Kidney capillary endothelial cell (primary cell): ENCODE results near the gene ZDHHC19.
"Not testable (repeated sequence)": the region's sequence is repeated elsewhere in the genome, so short reads cannot be mapped to it uniquely, and the experiment has no call there.

ENCODE experiments used
- DNase-seq: peaks from one replicate; pipeline ENCODE4 v3.0.0-alpha.2; 2018; ENCODE audit warnings: low spot score

The ZDHHC19 gene

GRCh38 chr3:196210673-196211556, at the start of gene ZDHHC19:
TSS of gene ZDHHC19 (minus strand) at chr3:196211400. CDS start at chr3:196211315, 85 bp downstream.
- no peak for DNase-seq

DNA sequence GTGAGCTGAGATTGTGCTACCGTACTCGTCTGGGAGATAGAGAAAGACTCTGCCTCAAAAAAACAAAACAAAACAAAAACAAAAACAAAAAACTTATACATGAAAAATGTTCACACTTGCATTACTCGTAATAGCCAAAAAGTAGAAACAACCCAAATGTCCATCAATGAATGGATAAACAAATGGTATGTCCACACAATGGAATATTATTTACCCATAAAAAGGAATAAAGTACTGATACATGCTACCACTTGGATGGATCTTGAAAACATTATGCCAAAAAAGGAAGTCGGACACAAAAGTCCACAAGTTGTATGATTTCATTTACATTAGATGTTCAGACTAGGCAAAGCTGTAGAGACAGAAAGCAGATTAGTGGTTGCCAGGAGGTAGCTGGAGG, 49.6 kb upstream of the ZDHHC19 start:
- DNase-seq = no peak

DNA sequence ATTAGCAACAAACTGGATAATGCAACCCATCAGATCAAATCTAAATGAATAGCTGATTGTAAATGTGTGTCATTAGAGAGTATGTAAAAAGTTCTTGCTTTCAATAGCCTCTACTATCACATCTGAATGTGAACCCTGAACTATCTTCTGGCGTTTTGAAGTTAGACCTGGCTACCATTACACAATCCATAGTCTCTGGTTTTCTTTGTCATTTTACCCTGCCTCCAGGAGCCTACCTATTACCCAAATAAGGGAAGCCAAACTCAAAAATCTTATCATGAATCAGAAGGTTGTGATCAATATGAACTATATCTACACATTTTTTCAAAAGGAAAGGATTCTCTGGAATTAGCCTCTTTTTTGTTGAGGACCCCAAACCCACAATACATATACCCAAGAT, 44.6 kb upstream of the ZDHHC19 start:
- no peak for DNase-seq

- no peak for DNase-seq
Observed at GRCh38 chr3:196254376-196255283, 43.4 kb upstream of the ZDHHC19 start.

DNA sequence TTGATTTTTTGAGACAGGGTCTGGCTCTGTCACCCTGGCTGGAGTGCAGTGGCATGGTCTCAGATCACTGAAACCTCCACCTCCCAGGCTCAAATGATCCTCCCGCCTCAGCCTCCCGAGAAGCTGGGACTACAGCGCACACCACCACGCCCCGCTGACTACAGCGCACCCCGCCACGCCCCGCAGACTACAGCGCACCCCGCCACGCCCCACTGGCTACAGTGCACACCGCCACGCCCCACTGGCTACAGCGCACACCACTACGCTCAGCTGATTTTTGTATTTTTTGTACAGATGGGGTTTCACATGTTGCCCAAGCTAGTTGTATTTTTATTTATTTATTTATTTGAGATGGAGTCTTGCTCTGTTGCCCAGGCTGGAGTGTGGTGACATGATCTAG, 40.7 kb upstream of the ZDHHC19 start:
- DNase-seq = no peak

- DNase-seq = no peak
Observed at GRCh38 chr3:196246612-196247308, 35.6 kb upstream of the ZDHHC19 start.

DNA sequence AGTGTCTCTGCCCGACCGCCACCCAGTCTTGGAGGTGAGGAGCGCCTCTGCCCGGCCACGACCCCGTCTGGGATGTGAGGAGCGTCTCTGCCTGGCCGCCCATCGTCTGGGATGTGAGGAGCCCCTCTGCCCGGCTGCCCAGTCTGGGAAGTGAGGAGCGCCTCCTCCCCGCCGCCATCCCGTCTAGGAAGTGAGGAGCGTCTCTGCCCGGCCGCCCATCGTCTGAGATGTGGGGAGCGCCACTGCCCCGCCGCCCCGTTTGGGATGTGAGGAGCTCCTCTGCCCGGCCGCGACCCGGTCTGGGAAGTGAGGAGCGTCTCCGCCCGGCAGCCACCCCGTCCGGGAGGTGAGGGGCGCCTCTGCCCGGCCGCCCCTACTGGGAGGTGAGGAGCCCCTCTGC, 33.0 kb upstream of the ZDHHC19 start:
- not testable (repeated sequence) for DNase-seq

DNA sequence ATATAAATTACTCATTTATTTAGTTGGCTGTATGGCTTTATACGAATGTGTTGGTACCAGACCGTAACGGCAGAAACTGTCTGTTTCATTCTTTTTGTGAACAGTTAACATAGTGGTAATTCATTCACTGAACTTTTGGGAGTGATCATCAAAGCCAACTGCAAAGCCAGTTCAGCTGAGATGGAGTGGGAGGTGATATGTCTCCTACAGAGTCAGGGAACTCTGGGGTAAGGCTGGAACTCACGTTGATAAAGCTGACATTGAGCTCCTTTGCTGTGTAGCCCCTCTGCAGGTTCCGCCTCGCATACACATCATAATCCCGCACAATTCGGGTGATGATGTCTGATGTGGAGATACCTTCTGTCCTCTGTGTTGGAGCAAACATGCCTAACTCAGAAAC, 30.5 kb upstream of the ZDHHC19 start:
- DNase-seq = no peak

DNA sequence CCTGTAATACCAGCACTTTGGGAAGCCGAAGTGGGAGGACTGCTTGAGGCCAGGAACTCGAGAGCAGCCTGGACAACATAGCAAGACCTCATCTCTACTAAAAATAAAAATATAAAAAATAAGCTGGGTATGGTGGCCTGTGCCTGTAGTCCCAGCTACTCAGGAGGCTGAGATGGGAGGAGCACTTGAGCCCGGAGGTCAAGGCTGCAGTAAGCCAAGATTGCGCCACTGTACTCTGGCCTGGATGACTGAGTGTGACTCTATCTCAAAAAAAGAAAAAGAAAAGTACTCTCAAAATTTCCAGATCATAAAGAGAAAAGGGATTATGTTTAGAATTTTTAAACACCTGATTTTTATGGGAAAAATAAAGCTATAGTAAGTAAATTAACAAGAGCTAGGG, 29.2 kb upstream of the ZDHHC19 start:
- DNase-seq = no peak

- DNase-seq = no peak
Observed at GRCh38 chr3:196238612-196239560, 27.7 kb upstream of the ZDHHC19 start.

DNA sequence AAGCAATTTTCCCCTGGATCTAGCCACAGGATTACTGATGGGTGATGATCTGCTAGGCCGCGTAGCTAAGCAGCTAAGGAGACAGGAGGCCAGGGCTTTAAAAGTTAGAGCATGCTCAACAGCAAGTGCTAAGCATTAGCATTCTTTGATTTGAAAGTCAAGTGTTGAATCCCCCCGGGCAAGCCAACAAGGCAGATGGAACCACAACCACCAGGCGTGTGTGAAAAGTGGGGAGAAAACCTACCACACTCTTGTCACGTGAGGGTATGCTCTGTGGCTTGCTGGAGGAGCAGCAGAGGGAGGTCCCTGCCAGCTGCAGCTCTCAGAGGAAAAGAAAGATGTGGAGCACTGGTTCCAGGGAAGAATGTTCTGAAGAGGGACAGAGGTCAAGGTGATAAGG, 26.0 kb upstream of the ZDHHC19 start:
- no peak for DNase-seq

DNA sequence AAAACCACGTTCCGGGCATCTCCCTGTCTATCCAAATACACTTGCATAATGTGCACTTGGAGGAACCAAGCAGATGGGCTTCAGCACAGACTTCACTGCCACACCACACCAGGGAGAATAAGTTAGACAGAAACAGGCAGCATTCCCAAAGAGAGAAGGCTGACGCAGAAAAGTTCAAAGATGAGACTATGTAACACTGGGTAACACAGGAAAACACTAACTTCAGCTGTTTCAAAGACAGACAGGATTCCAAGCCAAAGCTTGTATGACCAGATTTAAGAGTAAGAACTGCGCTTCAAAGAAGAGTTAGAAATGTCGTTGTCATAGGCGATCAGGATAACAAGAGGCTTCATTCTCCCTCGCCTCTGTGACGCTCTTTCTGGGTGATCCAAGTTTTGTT, 25.0 kb upstream of the ZDHHC19 start:
- DNase-seq = no peak

DNA sequence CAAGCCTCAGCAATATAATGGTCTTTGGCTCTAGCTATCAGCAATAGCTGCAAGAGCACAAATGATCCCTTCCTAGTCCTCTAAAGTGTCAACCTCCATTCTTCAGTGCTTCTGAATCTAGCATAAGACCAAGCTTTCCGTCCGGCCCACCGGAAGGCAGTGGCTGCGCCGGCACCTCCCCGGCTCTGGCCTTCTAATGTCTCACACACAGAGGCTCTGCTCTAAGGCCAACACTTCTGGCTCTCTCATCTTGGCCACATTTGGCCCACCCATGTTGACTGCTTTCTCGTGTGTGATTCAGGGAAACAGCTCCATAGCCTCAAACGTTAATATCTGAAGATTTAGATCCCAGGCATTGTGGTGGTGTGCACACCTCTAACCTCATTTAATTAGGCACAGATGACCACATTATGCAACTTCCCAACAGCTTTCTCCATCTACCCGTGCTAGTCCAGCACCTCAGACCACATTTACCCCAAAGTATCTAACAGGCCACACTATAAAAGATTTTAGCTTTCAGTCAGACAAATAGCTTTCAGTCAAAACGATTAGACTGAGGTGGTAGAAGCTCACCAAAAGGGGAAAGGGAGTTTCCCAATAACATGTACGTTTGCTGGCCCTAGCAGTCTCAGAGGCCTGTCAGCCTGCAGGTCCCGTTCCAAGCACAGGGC, 24.4 kb upstream of the ZDHHC19 start:
- no peak for DNase-seq

GRCh38 chr3:196232882-196233251, 21.7 kb upstream of the ZDHHC19 start:
- no peak for DNase-seq

- no peak for DNase-seq
Observed at GRCh38 chr3:196232154-196232881, 21.1 kb upstream of the ZDHHC19 start.

- no peak for DNase-seq
Observed at GRCh38 chr3:196227629-196228493, 16.7 kb upstream of the ZDHHC19 start.

- DNase-seq = no peak
Observed at GRCh38 chr3:196227121-196227561, 15.9 kb upstream of the ZDHHC19 start.

GRCh38 chr3:196225763-196226364, 14.7 kb upstream of the ZDHHC19 start:
- DNase-seq = no peak
